ENCODE results near the gene SLC2A4RG. TPM values are rescaled to one million over a fixed set of nuclear protein-coding genes. Genes with fewer than 3 reads are reported as not detected.

SLC2A4RG gene
- total and polyA plus RNA-seq, 2 of the 13 experiments (the other 11 are each of a cell fraction or from before 2014, with no cell fraction given), result 91.4 to 95.9 TPM

- TF ChIP-seq TRAFD1 (CRISPR knock-in tag; IDR thresholded peaks at IDR 0.05; ENCODE audit: borderline replicate concordance) (peak; percentile 87), NKX3-1 (CRISPR knock-in tag; IDR thresholded peaks at IDR 0.05) (peak; percentile 93), CAMTA2 (CRISPR knock-in tag; IDR thresholded peaks at IDR 0.05; ENCODE audit: borderline replicate concordance) (0 out of 2 replicates have a peak, but pooled peaks have one; percentile 33), ZNF773 (CRISPR knock-in tag; IDR thresholded peaks at IDR 0.05; ENCODE audit: borderline replicate concordance) (peak; percentile 71; the same call in 1 of the 2 replicates), ZNF670 (CRISPR knock-in tag; IDR thresholded peaks at IDR 0.05; ENCODE audit: borderline replicate concordance) (peak; percentile 58; the same call in 1 of the 2 replicates), ZNF7 (CRISPR knock-in tag; IDR thresholded peaks at IDR 0.05) (no peak; the same call in 1 of the 2 replicates), ZBTB42 (CRISPR knock-in tag; IDR thresholded peaks at IDR 0.05) (0 out of 2 replicates have a peak, but pooled peaks have one; percentile 64), KLF6 (CRISPR knock-in tag; IDR thresholded peaks at IDR 0.05) (peak; percentile 99), ZNF512B (CRISPR knock-in tag; IDR thresholded peaks at IDR 0.05; ENCODE audit: borderline replicate concordance) (0 out of 2 replicates have a peak, but pooled peaks have one; percentile 25), ZFP90 (CRISPR knock-in tag; IDR thresholded peaks at IDR 0.05; ENCODE audit: borderline replicate concordance) (peak; percentile 99), RBAK (CRISPR knock-in tag; IDR thresholded peaks at IDR 0.05) (no peak), ZNF646 (CRISPR knock-in tag; IDR thresholded peaks at IDR 0.05) (no peak), SRF (IDR thresholded peaks at IDR 0.05; ENCODE audit: low read depth, low read length) (no peak), TEAD3 (CRISPR knock-in tag; optimal IDR thresholded peaks at IDR 0.05; ENCODE audit: borderline replicate concordance) (peak; percentile 91), PHF21A (CRISPR knock-in tag; IDR thresholded peaks at IDR 0.05) (peak; percentile 99), TEAD2 (CRISPR knock-in tag; IDR thresholded peaks at IDR 0.05) (no peak), ISL2 (CRISPR knock-in tag; IDR thresholded peaks at IDR 0.05) (peak; percentile 96), SAFB2 (CRISPR knock-in tag; IDR thresholded peaks at IDR 0.05; ENCODE audit: borderline replicate concordance, low read depth) (peak; percentile 89), FLYWCH1 (CRISPR knock-in tag; IDR thresholded peaks at IDR 0.05) (no peak)
Observed at GRCh38 chr20:63740627-63741353, 1.2 kb downstream of the SLC2A4RG start (continued).

Measured in HepG2 (cell line).